Erythroblast (primary cell): ENCODE data around the gene PIGS.

Source experiments
- GATA1 ChIP-seq: IDR thresholded peaks from 2 replicates; pipeline ENCODE4 v1.6.1; 2011; ENCODE audit warnings: low read depth, mild to moderate bottlenecking, control low read depth, low read length, moderate library complexity
- POLR2A ChIP-seq: IDR thresholded peaks from 2 replicates; pipeline ENCODE4 v1.6.1; 2011; ENCODE audit warnings: mild to moderate bottlenecking, low read length

DNA sequence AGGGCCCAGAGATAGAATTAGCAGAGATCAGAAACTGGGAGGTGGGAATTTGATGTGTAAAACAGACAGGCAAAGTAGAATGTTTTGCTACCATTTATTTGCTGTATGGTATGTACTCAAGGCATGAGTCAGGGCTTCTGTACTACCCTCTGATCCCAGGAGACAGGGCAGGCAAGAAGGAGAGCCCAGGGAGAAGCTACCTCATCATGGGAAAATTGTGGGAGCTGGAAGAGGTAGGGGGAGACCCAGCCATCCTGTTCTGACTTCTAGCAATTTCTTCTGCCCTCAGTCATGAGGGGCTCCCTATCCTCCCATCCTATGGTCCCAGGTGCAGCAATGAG lies 1.7 kb upstream of the PIGS start:
- no peak for TF ChIP-seq POLR2A
- no peak for TF ChIP-seq GATA1
